Measurements from ENCODE around the gene SFXN2.
A peak's percentile ranks its signal among the peaks of the same experiment; 100 is the strongest.
"Not testable (repeated sequence)": the region's sequence is repeated elsewhere in the genome, so short reads cannot be mapped to it uniquely, and the experiment has no call there.

SFXN2 gene

GRCh38 chr10:102758240-102758932 lies 44.0 kb downstream of the SFXN2 start:
- no peak for DNase-seq (ENCODE audit: low spot score)
- ChIA-PET CTCF (no interaction called here), POLR2A (ENCODE audit: low non-redundant PET) (no interaction called here)
- H3K27ac ChIP-seq, result peak overlapping the region; percentile 28; the same call in 1 of the 2 replicates
- no peak for TF ChIP-seq CTCF (conservative IDR thresholded peaks at IDR 0.05; ENCODE audit: low read depth)

DNA sequence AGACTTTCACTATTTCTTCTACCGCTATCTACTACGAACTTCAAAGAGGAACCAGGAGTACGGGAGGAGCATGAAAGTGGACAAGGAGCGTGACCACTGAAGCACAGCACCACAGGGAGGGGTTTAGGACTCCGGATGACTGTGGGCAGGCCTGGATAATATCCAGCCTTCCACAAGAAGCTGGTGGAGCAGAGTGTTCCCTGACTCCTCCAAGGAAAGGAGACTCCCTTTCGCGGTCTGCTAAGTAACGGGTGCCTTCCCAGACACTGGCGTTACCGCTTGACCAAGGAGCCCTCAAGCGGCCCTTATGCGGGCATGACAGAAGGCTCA lies 44.5 kb downstream of the SFXN2 start:
- H3K27ac ChIP-seq, result peak overlapping the region; percentile 28; the same call in 1 of the 2 replicates
- CTCF ChIA-PET; DNase-seq (ENCODE audit: low spot score); POLR2A ChIA-PET (ENCODE audit: low non-redundant PET): not testable (repeated sequence)

GRCh38 chr10:102759497-102760210 lies 45.2 kb downstream of the SFXN2 start:
- H3K27ac ChIP-seq, result peak overlapping the region; percentile 42; the same call in 1 of the 2 replicates
- no peak for TF ChIP-seq CTCF (conservative IDR thresholded peaks at IDR 0.05; ENCODE audit: low read depth)
- CTCF ChIA-PET, result interaction anchor here (1.3 kb wide), 1 partner anchor 76 kb away, joined by 5 read pairs; no protein-coding TSS in a partner anchor
- no peak for DNase-seq (ENCODE audit: low spot score)
- POLR2A ChIA-PET (ENCODE audit: low non-redundant PET), result no interaction called here

DNA sequence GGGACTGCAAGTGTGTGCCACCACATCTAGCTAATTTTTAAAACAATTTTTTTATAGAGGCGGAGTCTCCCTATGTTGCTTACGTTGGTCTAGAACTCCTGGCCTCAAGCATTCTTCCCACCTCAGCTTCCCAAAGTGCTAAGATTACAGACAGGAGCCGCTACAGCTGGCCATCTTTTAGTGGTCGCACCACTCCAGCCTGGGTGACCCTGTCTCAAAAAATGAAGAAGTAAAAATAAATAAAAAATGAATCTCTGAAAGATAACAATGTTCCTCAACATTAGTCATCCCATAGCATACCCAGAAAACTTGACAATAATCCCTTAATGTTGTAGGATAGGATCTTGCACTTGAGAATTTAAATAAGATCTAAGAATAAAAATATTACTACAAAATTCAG lies 47.5 kb downstream of the SFXN2 start:
- TF ChIP-seq CTCF (conservative IDR thresholded peaks at IDR 0.05; ENCODE audit: low read depth), result no peak
- ChIA-PET POLR2A (ENCODE audit: low non-redundant PET) (no interaction called here), CTCF (no interaction called here)
- DNase-seq (ENCODE audit: low spot score), result no peak
- H3K27ac ChIP-seq, result peak overlapping the region; percentile 42

DNA sequence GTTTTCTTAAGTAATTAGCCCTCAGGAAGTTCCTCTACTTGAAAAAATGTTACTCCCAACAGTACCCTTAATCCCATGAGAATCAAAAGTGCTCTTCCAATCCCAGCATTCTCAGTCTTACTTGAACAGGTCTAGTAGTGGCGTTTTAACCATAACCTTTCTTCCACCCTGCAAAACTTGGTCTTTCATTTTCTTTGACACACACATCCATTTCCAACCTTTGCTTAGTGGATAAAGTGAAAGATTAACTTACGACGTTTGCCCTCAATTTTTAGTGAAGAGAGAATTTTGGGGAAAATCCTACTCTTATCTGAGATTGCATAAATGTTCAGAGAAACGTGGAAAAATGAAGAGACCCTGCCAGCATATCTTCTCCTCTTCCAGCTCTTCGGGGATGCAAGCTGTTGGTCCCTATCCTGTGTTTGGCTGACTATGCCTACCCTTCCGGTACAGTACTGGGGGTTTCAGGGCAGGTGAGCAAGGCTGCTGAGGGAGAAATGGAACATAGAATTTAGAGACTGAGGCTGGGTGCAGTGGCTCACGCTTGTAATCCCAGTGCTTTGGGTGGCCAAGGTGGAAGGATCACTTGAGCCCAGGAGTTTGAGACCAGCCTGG lies 48.1 kb downstream of the SFXN2 start:
- POLR2A ChIA-PET (ENCODE audit: low non-redundant PET), result no interaction called here
- no peak for DNase-seq (ENCODE audit: low spot score)
- CTCF ChIA-PET, result no interaction called here
- H3K27ac ChIP-seq, result peak overlapping the region; percentile 90
- TF ChIP-seq CTCF (conservative IDR thresholded peaks at IDR 0.05; ENCODE audit: low read depth), result no peak

DNA sequence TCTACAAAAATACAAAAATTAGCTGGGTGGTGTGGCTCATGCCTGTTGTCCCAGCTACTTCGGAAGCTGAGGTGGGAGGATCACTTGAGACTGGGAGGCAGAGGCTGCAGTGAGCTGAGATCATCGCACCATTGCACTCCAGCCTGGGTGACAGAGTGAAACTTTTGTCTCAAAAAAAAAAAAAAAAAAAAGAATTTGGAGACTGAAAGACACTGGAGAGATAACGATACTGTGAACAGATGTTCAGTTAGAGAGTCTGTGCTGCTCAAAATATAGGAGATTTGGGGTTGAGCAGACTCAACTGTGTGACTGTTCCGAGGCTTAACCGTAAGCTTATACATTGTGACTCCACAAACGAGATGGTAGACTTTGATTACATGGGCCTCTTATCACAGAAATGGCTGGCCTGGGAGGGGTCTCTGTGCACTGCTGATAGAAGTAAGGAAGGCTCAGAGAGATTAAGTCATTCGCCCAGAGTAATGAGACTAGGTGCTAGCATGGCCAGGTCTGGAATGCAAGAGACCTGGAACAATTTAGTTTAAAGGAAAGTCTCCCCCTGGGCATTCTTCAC lies 48.7 kb downstream of the SFXN2 start:
- TF ChIP-seq CTCF (conservative IDR thresholded peaks at IDR 0.05; ENCODE audit: low read depth), result no peak
- POLR2A ChIA-PET (ENCODE audit: low non-redundant PET), result no interaction called here
- no peak for DNase-seq (ENCODE audit: low spot score)
- H3K27ac ChIP-seq, result peak overlapping the region; percentile 90
- CTCF ChIA-PET, result no interaction called here

Measured in RWPE1 (cell line).